Suprapubic skin (tissue), 4 donors: ENCODE measurements around the gene LMLN. TPM values are rescaled to one million over a fixed set of nuclear protein-coding genes. Genes with fewer than 3 reads are reported as not detected.

ENCODE experiments used
- DNase-seq, 2 donors: peaks; one replicate each; pipeline ENCODE4 v3.0.0-alpha.2; 2019; ENCODE audit warnings: low spot score in 2 of 2
- H3K27ac ChIP-seq: fragments of 200-600 bp; sonication (generic); one replicate; pipeline ENCODE4 v1.5.1; 2019
- H3K27me3 ChIP-seq: fragments of 200-600 bp; sonication (generic); one replicate; pipeline ENCODE4 v1.5.1; 2019
- H3K36me3 ChIP-seq: fragments of 200-600 bp; sonication (generic); one replicate; pipeline ENCODE4 v1.5.1; 2019
- H3K4me1 ChIP-seq: fragments of 200-600 bp; sonication (generic); one replicate; pipeline ENCODE4 v1.5.1; 2019
- H3K4me3 ChIP-seq: fragments of 200-600 bp; sonication (generic); one replicate; pipeline ENCODE4 v1.5.1; 2019; ENCODE audit warnings: mild to moderate bottlenecking
- H3K9me3 ChIP-seq: fragments of 200-600 bp; sonication (generic); one replicate; pipeline ENCODE4 v1.5.1; 2019
- CTCF ChIP-seq, 2 donors: fragments of 200-600 bp in 1 of 2; fragments of 450-650 bp in 1 of 2; sonication (generic) in 1 of 2; IDR thresholded peaks; one replicate each; pipeline ENCODE4 v1.5.1; 2016 to 2019; ENCODE audit warnings: antibody characterized with exemption in 2 of 2, mild to moderate bottlenecking in 1 of 2, moderate library complexity in 1 of 2
- EP300 ChIP-seq: sonication (generic); formaldehyde crosslinking; IDR thresholded peaks from one replicate; pipeline ENCODE4 v1.6.1; 2017; ENCODE audit warnings: antibody characterized with exemption
- POLR2A ChIP-seq, 2 donors: fragments of 450-650 bp; IDR thresholded peaks; one replicate each; pipeline ENCODE4 v1.6.1; 2017; ENCODE audit warnings: antibody characterized with exemption in 2 of 2, mild to moderate bottlenecking in 2 of 2, moderate library complexity in 2 of 2
- POLR2AphosphoS5 ChIP-seq, 3 donors: sonication (generic); formaldehyde crosslinking; IDR thresholded peaks; one replicate each; pipeline ENCODE4 v1.6.1; 2017; ENCODE audit warnings: antibody characterized with exemption in 3 of 3
- WGBS: methylation state at CpG from one replicate; pipeline ENCODE4 v1.1.5; 2018; 5-methylcytosine and 5-hydroxymethylcytosine counted together
- total RNA-seq, 4 donors: library from RNA; depleted of rRNA; stranded (reverse); fragments of >200 nt; gene quantifications; one replicate each; pipeline ENCODE4 v1.1.0, GENCODE V29; 2016

LMLN gene
- total RNA-seq, 4 donors from 2014 or later: 3.4 to 8.2 (median 5.5) TPM

GRCh38 chr3:198027045-198027798 is 67.2 kb downstream of the LMLN start:
- Histone ChIP-seq H3K27ac (no peak overlapping the region), H3K9me3 (no peaks in the 10 kb centered on the region), H3K36me3 (peaks cover 20% of the 10 kb centered on the region), H3K27me3 (no peaks in the 10 kb centered on the region), H3K4me1 (no peaks in the 10 kb centered on the region), H3K4me3 (no peak overlapping the region)
- TF ChIP-seq EP300: no peak
- no peak for TF ChIP-seq POLR2A (IDR thresholded peaks at IDR 0.05)
- no peak for TF ChIP-seq CTCF (IDR thresholded peaks at IDR 0.05)
- no peak for TF ChIP-seq POLR2AphosphoS5 (IDR thresholded peaks at IDR 0.05)
- 94% methylated on average over 17 of the region's 17 CpGs for whole genome bisulfite sequencing
- no peak for DNase-seq

- DNase-seq: no peak
- no peak overlapping the region for H3K27ac ChIP-seq
- no peaks in the 10 kb centered on the region for H3K9me3 ChIP-seq
- TF ChIP-seq CTCF (IDR thresholded peaks at IDR 0.05): no peak
- no peak for TF ChIP-seq POLR2A (IDR thresholded peaks at IDR 0.05)
- no peak for TF ChIP-seq EP300
- TF ChIP-seq POLR2AphosphoS5 (IDR thresholded peaks at IDR 0.05): no peak
- H3K4me1 ChIP-seq: no peaks in the 10 kb centered on the region
- no peaks in the 10 kb centered on the region for H3K27me3 ChIP-seq
- no peak overlapping the region for H3K4me3 ChIP-seq
- peaks cover 16% of the 10 kb centered on the region for H3K36me3 ChIP-seq
- WGBS: 95% methylated on average over 13 of the region's 13 CpGs
Measured at GRCh38 chr3:198027799-198028390, 67.9 kb downstream of the LMLN start.

GRCh38 chr3:198028718-198029117 is 68.7 kb downstream of the LMLN start:
- no peaks in the 10 kb centered on the region for H3K27me3 ChIP-seq
- 69% methylated on average over 6 of the region's 6 CpGs for WGBS
- H3K9me3 ChIP-seq: no peaks in the 10 kb centered on the region
- no peak overlapping the region for H3K4me3 ChIP-seq
- no peak for DNase-seq
- H3K27ac ChIP-seq: no peak overlapping the region
- TF ChIP-seq POLR2AphosphoS5 (IDR thresholded peaks at IDR 0.05) (no peak), POLR2A (IDR thresholded peaks at IDR 0.05) (no peak), EP300 (no peak), CTCF (IDR thresholded peaks at IDR 0.05) (no peak)
- H3K36me3 ChIP-seq: peaks cover 13% of the 10 kb centered on the region
- no peaks in the 10 kb centered on the region for H3K4me1 ChIP-seq

GRCh38 chr3:198030125-198030524 is 70.1 kb downstream of the LMLN start:
- no peak overlapping the region for H3K27ac ChIP-seq
- DNase-seq: no peak
- no peaks in the 10 kb centered on the region for H3K9me3 ChIP-seq
- H3K36me3 ChIP-seq: peaks cover 13% of the 10 kb centered on the region
- no peak overlapping the region for H3K4me3 ChIP-seq
- no peaks in the 10 kb centered on the region for H3K4me1 ChIP-seq
- H3K27me3 ChIP-seq: no peaks in the 10 kb centered on the region
- WGBS: 88% methylated on average over 8 of the region's 8 CpGs
- TF ChIP-seq EP300: no peak
- no peak for TF ChIP-seq POLR2AphosphoS5 (IDR thresholded peaks at IDR 0.05)
- TF ChIP-seq POLR2A (IDR thresholded peaks at IDR 0.05): no peak
- no peak for TF ChIP-seq CTCF (IDR thresholded peaks at IDR 0.05)

GRCh38 chr3:198030726-198031125 is 70.7 kb downstream of the LMLN start:
- peaks cover 9% of the 10 kb centered on the region for H3K36me3 ChIP-seq
- no peak overlapping the region for H3K27ac ChIP-seq
- no peak overlapping the region for H3K4me3 ChIP-seq
- TF ChIP-seq POLR2AphosphoS5 (IDR thresholded peaks at IDR 0.05) (no peak), CTCF (IDR thresholded peaks at IDR 0.05) (no peak), POLR2A (IDR thresholded peaks at IDR 0.05) (no peak), EP300 (no peak)
- DNase-seq: no peak
- no peaks in the 10 kb centered on the region for H3K9me3 ChIP-seq
- 89% methylated on average over 13 of the region's 13 CpGs for WGBS
- H3K4me1 ChIP-seq: no peaks in the 10 kb centered on the region
- H3K27me3 ChIP-seq: no peaks in the 10 kb centered on the region
